SKM-1 treated with dmso at 0.1 percent for 144 hours (cell line): ENCODE measurements around the gene LYRM4.

ENCODE experiments used
- DNase-seq: peaks from one replicate; lab custom pipeline; 2025; ENCODE audit not compliant: unreplicated experiment; lab: John Stamatoyannopoulos, UW

Gene LYRM4

DNA sequence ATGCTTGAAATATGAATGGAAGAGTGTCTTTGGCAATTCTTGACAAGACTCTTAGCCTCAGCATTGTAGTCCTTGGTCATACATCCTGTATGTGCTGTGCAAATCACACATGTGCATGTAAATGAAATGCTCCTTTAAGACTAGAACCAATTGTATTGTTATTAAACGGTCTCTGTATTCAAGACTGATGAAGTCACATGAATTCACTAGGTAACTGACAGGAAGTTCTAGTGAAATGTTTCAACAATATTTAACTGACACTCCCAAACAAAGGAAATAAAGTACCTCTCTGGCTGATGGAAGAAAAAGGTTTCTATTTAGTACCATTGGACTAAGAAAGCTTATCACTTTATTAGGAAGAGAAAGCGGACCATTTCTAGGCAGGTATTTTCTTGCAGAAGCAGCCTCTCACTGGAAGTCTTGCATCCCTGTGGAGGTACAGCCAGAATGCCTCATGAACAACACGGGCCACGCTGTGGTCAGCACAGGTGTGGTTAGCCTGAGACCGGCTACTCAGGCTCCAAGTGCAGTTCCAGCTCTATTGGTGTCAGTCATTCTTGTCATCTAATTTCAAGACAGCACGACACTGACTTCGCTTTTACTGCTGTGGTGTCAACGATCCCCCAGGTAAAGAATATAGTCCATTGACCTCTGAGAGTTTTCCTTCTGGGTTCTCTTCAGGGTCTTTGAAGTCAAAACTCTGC is 158.3 kb downstream of the LYRM4 start:
- no peak for DNase-seq

DNA sequence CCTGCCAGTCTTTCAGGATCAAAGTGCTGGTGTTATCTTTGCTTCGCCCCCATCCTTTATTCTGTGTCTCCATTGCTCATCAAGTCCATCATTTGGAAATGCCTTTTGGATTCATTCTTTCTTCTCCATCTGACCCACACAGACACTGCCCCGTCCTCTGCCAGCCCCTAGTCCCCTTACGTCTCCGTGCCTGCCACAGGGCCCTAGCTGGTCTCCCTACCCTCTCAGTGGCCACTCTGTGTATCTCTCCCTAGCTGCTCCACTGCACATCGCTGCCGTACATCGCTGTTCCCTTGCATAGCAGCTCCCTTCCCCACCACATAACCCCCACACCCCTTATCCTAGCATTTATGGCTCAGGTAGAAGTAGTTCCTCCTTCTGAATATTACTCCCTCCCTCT is 159.9 kb downstream of the LYRM4 start:
- DNase-seq = no peak

DNA sequence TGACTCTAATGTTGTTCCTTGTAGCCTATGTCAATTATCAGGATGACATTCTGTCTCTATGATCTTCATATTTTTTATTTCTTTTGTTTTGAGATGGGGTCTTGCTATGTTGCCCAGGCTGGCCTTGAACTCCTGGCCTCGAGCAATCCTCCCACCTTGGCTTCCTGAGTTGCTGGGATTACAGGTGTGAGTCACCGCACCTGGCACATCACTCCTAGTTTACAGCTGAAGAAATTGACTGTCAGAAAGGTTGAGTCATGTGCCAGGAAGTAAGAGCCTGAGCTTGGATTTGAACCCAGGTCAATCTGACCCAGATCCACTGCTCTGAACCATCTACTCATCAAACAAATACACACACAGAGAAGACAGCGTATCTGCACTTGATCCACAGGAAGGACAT is 161.2 kb downstream of the LYRM4 start:
- DNase-seq = no peak

DNA sequence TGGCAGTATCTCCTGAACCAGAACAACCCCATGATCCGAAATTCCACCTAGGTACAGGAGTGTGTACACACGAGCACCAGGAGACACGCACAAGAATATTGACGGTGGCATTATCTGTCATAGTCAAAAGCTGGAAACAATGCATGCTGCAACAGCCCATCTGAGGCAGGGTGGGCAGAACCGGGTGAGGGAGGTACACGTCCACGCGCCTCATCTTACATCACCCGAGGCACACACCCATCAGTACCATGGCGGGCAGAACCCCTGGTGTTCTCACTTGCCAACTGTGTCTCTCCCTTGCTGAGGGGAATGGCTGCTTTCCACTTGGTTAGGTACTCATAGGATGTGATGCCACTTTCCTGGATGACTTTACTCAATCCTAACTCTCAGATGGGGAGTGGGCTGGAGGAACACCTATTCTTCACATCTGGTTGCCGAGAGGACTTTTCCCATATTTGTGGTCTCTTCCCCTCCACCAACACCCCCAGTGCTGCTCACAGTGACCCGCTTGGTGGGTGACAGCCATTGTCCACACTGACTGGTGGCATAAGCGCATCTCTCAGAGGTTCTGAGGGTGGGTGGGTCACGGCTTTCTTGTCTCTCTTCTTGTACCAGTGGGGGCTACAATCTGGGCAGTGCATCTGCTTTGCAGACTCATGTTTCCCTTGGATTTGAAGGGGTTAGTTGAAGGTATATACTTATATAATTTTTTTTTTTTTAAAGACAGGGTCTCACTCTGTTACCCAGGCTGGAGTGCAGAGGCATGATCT is 162.1 kb downstream of the LYRM4 start:
- DNase-seq = no peak

DNA sequence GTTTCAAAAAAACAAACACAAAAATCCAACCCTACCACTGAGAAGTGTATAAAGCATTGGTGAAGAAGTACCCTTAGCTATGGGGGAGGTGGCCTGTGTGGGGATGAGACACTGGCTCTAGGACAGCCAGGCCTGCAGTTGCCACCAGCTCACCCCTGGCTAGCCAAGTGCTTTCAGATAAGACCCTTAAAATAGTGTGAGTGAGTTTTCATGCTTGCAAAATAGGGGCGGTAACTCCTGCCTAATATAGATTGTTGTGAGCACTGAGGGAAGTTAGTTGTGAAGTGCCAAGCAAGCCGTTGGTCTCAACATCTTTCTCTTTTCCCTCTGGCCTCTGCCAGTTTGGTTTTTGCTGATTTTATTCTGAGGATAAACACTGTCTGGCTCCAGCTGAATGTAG is 164.3 kb downstream of the LYRM4 start:
- DNase-seq = no peak

DNA sequence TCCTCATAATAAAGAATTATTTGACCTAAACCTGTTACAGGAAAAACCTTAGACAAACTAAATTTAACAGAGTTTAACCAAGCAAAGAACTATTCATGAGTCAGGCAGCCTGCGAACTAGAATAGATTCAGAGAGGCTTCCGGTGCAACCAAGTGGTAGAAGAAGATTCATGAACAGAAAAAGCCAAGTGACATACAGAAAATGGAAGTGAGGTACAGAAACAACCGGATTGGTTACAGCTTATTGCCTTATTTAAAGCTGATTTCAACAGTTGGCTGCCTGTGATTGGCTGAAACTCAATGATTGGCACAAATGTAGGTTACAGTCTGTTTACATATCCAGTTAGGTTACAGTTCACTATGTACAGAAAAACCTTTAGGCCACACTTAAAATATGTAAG is 165.5 kb downstream of the LYRM4 start:
- no peak for DNase-seq

DNA sequence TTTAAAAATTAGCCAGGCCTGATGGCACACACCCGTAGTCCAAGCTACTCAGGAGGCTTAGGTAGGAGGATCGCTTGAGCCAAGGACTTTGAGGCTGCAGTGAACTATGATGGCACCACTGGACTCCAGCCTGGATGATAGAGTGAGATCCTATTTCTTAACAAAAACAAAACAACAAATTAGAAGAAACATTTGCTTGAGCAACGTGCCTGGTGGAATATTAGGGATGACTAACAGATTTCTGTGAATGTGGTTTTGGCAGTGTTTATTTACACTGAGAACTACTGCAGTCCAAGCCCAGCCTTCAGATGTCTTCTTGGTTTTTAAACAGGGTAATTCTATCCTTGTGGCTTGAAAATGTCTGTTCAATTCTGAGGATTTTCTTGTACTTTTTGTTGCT is 166.4 kb downstream of the LYRM4 start:
- DNase-seq = no peak

DNA sequence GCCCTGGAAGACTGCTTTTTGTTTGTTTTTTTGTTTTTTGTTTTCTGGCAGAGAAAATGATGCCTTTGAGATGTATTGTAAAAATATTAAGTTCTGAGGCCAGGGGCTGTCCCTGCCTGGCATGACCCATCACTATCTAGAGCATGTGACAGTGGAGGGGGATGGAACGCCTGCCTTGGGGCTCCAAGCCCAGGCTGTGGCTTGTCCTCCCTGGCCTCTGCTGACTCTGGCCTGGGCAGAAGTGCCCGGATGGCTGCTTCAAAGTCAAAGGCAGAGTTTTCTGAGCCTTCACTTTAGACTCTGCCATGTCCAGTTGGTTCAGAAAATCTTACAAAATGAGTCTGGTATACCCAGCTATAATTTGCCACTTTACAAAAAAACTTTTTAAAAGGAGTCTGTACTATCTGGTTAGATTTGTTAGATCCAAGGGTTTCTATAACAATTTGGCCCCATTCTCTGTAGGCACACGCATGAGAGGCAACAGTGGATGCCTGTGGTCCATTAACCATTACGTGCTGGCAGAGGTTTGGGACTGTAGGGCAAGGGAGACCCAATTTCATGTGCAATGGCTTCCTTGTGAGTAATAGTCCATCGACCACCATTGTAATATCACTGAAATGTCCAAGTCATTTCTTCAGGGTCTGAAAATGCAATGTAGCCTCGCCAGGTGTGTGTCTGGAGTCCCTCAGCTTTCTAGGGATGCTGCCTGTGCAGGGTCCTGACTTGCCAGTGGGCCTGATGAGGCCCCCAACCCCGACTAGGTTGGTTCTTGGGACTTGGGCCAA is 167.3 kb downstream of the LYRM4 start:
- no peak for DNase-seq

DNA sequence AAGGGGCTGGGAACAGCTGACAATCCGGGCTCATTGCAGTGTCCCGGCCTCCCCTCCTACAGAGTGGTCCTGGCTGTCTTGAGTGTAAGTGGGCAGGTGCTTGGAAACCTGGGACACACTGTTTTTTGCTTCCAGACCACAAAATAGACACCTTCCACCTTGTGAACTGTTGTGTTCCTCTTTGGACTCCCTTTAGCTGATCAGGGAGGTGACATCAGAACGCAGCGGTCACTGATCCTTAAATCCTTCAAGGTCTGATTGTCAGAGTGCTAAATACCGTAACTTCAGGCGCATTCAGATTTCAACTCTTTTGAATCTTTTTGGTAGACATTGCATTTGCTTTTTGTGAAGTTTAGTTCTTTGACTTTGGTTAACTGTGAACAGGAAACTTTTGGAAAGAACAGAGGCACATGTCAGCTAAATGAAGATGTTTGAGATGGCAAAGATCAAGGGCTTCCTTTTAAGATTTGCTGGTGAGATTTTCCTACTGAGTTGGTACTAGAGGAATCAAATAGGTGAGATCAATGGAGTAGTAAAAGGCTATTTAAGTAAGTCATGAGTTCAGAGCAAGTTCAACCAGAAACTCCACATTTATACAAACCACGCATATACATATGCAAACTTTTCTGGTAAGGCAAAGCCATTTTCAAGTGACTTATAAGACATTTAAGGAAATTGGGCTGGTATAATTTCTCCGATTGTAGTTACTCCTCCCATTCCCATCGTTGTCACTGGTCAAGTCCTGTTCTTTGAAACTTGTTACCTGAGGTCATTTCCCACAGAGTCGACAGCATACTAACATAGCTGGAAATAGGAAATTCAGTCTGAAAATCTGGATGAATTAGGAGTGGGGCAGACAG is 169.3 kb downstream of the LYRM4 start:
- no peak for DNase-seq

DNA sequence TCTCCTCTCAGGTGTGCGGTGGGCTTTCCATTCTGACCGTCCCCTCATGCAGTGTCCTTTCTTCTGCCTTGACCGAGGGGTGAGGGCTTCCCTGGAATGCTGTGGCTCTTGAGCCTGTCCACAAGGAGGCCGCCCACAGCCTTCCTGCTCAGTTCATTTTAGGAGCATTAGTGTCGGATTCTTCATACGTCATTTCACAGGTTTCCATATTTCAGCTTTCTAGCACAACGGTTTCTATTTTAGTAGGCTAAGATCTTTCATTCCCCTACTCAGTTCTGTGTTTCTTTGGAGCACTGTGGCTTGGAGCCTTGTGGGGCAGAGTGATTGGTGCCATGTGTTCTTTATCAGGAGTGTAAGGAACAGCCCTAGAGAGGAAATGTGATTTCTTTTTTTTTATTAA is 170.1 kb downstream of the LYRM4 start:
- no peak for DNase-seq

DNA sequence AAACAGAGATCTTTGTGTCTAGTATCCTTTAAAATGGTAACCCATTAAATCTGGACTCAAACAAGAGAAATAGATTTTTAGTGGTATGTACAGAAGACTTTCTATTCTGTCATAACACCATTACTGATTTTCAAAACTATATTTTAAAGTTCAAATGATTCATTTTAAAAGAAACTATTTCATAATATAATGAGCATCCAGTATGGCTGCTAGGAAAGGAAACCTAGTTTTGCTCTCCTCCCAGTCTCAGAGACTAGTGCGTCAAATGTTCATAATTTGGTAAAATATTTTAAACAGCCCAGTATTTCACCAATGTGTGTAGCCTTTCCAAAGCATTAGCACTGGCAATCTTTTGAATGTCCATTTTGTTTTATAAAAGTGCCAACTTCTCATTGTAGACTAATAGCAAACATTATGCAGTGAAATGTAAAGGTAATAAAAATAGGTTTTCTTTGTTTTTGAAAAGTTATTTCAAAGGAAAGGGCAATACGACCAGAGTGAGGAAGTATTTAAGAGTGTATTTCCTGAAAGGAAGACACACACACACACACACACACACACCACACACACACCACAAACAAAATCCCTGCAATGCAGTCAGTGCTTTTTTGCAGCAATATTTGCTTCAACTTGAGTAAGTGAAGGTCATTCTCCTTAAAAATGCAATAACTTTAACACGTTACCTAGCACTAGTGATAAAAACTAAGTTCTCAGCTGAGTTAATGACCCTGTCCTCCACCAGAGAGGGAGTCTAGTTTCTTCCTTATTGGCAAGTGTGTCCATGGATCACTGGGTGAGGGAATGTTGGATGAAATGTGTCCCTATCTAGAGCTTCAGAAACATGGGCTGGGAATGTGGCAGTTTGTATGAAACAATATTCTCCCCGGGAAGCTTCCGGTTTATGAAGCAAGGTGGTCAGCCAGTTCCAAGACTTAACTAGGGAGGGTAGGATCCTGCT is 171.0 kb downstream of the LYRM4 start:
- no peak for DNase-seq

DNA sequence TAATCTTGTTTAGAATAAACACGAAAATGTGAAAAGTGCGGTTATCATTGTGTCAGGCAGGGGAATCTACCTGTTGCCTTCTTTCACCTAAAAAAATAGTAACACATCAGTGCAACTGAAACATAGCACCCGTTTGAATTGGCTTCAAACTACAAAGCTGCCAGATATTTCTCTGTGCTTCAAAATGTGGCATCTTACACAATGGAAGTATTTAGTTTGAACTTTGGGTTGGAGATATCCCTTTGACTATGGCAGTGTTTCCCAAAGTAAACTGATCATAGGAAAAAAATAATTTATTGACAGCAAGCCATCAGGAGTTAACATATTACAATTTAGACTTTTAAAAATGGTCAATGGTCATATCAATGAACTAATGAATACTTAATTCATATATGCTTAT is 172.0 kb downstream of the LYRM4 start:
- DNase-seq = no peak

DNA sequence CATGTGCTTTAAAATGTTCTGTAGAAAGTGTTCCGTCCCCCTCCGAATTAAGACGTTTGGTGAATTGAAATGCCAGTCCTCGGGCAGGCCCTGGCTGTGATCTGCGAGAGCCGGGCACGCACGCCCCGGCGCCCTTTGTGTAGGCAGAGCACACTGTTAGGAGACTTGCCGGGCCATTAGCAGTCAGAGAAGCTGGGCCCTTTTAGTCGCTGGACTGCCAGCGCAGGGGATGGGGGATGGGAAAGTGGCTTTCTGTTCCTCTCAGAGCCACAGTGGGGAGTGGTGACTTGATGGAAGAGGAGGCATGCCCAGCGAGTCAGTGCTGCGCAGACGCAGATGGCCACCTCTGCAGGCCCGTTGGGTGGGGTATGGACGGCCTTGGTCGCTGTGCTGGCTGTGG is 173.4 kb downstream of the LYRM4 start:
- DNase-seq = no peak

DNA sequence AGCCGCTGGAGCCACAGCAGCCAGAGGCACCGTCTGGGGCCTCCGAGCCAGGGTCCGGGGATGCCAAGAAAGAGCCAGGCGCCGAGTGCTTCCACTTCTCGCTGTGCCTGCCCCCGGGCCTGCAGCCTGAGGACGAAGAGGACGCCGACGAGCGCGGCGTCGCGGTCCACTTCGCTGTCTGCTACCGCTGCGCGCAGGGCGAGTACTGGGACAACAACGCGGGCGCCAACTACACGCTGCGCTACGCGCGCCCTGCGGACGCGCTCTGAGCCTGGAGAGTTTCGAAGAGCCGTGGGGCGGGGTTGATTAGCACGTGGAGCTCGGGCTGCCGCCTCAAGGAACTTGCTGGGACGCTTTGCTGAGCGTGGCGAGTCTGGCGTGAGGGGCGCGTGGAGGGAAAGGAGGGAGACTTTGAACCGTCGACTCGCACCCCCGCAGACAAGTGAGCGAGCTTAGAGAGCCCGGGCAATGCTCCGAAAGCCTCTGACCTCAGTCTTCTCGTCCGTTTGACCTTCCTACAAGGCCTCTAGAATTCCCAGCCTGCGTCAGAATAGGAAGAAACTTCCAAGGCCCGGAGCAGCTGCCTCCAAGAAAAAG is 174.4 kb downstream of the LYRM4 start:
- DNase-seq = no peak

DNA sequence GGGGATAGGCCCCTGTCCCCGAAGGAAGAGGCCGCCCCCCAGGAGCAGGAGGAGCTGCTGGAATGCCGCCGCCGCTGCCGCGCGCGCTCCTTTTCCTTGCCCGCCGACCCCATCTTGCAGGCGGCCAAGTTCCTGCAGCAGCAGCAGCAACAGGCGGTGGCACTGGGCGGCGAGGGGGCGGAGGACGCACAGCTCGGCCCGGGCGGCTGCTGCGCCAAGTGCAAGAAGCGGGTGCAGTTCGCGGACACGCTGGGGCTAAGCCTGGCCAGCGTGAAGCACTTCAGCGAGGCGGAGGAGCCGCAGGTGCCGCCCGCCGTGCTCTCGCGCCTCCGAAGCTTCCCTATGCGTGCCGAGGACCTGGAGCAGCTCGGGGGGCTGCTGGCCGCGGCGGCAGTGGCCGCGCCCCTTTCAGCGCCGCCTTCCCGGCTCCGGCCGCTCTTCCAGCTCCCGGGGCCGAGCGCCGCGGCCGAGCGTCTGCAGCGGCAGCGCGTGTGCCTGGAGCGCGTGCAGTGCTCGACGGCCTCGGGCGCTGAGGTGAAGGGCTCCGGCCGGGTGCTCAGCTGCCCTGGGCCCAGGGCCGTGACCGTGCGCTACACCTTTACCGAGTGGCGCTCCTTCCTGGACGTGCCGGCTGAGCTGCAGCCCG is 175.0 kb downstream of the LYRM4 start:
- no peak for DNase-seq

DNA sequence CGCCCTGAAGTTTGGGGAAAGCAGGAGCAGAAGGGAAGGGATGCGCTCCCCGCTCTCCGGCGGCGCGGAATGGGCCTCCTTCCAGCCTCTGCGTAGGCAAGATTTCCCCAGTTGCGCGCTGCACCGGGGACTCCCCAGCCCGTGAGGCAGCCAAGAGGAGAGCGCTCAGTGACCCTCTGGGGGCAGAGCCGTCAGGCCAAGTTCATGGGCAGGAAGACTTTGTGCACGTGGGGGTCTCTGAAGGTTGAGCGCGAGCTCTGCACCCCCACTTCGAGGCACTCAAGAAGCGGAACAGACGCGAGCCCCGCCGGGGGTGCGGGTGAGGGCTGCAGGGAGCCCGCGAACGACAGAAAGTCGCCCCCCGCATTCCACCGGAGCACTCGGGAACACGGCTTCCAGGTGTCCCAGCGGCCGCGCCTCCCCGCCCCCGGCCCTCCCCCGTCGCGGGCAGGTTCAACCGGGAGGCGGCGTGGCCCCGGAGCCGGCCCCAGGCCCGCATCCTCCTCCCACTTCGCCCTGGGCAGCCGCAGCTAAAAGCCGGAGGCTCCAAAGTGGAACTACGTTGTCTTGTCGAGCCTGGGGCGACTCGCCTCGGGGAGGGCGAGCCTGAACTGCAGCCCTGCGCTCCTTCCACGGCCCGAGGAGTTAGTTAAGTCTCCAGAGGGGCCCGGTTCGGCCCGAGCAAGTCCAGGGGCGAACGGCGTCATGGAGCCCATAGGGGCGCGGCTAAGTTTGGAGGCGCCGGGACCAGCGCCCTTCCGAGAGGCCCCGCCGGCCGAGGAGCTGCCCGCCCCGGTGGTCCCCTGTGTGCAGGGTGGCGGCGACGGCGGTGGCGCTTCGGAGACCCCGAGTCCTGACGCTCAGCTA is 175.7 kb downstream of the LYRM4 start, which contains the start of gene PPP1R3G:
Gene PPP1R3G (plus strand): TSS at position 561 of the 867 bp plus-strand sequence. CDS start 145 bp downstream, at position 706.
- DNase-seq = no peak

DNA sequence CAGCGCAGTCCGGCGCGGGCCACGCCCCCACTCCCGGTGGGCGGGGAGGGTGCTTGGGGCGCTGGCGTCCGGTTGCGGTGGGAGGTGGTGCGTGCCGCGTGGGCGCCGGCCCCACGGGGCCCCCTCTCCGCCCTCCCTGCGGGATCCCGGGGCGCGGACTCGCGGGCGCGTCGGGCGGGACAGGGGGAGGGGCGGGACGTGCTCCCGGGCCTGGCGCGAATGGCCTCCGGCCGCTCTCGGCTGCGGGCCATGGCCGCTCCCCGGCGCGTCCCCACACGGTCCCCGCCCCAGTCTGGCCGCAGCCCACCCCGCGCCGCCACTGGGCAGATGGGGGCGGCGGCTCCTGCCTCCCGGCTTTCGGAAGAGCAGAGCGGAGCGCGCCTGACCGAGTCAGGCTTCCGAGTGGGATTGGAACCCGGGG is 176.4 kb downstream of the LYRM4 start:
- no peak for DNase-seq

DNA sequence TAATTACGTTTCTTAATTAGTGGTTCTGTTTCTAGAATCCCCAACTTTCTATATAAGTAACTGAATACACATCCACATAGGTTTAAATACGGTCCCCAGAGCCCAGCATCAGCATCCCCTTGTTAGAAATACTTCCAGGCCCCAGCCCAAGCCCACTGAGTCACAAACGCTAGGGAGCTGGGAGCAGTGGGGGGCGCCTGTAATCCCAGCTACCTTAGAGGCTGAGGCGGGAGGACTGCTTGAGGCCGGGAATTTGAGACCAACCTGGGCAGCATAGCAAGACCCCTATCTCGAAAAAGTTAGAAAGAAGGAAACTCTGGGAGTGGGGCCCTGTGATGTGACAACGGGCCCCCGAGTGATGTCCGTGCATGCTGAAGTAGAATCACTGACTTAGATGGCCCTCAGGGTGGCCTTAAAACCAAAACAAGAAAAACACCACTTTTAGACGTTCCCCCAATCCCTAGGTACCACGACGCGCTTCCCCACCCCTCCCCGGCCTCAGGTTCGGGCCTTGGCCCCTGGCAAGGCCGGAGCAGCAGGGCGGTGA is 176.9 kb downstream of the LYRM4 start:
- no peak for DNase-seq
